Right forelimb (tissue), 1 donor: ENCODE measurements around the gene AGL.
A peak's percentile ranks its signal among the peaks of the same experiment; 100 is the strongest.
"Not testable (repeated sequence)": the region's sequence is repeated elsewhere in the genome, so short reads cannot be mapped to it uniquely, and the experiment has no call there.

Source experiments
- DNase-seq: peaks from one replicate; pipeline ENCODE4 v3.0.0-alpha.2; 2018

AGL gene

GRCh38 chr1:99944192-99944591 is 94.0 kb downstream of the AGL start:
- no peak for DNase-seq

DNA sequence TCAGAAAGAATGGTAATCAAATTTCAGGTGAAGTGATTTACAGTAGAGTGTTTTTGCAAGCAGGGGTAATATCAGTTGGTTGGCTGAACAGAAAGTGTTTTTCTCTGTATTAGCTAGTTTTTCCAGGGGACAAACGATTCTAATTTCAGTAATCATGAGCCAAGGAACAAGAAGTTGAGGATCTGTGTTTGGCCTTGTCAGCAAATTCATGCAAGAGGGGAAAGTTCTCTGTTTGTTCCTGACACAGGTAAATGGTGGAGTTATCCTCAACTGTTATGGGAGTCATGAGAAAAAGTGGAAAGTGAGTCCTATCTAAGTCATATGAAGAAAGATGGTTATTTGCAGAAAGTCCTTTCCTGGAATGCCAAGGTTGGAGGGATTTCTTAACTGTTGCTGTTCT is 95.0 kb downstream of the AGL start:
- DNase-seq: no peak

DNA sequence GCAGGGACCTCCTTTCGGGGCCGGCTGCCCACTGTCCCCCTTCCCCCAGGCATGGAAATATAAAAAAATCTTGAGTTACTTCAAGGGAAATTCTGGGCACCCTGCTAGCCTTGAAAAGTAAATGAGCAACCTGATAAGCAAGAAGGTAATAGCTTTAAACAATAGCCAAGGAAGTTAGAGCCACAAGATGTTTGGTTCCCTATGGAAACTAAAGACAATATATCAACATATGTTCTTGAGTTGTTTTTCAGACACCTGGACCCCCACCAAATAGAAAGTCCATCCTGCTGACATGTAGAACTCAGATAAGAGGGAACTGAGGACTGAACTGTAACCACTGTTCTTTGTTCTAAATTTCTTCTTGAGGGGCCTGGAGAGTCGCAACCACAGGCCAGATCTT is 100.3 kb downstream of the AGL start:
- no peak for DNase-seq

GRCh38 chr1:99952522-99952921 is 102.4 kb downstream of the AGL start:
- DNase-seq: no peak

- no peak for DNase-seq
These were observed 105.2 kb downstream of the AGL start for GRCh38 chr1:99955375-99955774.

DNA sequence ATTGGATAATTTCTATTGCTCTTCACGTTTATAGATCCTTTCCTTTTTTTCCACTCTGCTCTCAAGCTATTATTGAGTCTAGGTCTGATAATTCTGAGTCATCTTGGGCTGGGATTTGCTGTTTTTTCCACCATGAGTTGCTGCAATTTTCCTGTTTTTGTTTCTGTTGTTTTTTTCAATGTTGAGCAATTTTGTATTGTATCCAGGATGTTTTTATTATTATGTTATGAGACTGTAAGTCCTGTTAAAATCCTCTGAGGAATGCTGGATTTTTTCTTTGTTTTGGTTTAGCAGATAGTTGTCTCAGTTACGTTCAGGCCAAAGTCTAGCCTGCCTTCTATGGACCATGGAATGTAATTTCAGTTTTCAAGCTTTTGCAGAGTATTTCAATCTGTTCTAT is 106.6 kb downstream of the AGL start:
- no peak for DNase-seq

DNA sequence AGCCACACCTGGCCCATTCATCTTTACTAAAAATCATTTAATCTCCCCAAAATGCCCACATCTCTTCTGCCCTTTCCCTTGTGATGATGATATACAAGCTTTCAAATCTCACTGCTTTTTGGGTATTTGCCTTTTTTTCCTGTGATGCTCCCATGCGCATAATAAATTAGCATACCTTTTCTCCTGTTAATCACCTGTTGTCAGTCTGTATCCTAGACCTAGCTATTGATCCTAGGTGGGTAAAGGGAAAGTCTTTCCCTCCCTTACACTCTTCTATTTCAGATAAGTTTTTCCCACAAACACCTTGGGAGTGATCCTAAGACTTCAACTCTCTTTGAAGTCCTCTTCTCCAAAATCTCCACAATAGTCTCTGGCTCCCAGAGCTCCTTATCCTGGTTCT is 107.7 kb downstream of the AGL start:
- DNase-seq: no peak

DNA sequence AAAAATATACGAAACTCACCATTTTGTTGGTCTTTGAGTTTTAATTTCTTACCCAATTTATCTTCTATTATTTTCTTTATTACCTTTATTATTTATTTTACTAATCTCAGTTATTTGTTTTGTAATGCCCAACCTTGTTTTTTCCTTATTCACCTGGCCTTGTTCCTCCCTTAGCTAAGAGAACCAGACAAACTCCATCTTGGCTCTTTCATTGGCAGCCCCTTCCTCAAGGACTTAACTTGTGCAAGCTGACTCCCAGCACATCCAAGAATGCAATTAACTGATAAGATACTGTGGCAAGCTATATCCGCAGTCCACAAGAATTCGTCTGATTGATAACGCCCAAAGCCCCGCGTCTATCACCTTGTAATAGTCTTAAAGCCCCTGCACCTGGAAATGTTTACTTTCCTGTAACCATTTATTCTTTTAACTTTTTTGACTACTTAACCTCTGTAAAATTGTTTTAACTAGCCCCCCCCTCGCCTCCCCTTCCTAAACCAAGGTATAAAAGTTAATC is 109.1 kb downstream of the AGL start:
- not testable (repeated sequence) for DNase-seq

DNA sequence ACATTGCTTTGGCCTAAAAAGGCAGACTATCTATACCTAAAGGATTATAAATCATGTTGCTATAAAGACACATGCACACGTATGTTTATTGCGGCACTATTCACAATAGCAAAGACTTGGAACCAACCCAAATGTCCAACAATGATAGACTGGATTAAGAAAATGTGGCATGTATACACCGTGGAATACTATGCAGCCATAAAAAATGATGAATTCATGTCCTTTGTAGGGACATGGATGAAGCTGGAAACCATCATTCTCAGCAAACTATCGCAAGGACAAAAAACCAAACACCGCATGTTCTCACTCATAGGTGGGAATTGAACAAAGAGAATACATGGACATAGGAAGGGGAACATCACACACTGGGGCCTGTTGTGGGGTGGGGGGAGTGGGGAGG is 110.1 kb downstream of the AGL start:
- not testable (repeated sequence) for DNase-seq

GRCh38 chr1:99963041-99963795 is 113.1 kb downstream of the AGL start:
- DNase-seq: no peak

GRCh38 chr1:99964806-99965205 is 114.6 kb downstream of the AGL start:
- DNase-seq: no peak

DNA sequence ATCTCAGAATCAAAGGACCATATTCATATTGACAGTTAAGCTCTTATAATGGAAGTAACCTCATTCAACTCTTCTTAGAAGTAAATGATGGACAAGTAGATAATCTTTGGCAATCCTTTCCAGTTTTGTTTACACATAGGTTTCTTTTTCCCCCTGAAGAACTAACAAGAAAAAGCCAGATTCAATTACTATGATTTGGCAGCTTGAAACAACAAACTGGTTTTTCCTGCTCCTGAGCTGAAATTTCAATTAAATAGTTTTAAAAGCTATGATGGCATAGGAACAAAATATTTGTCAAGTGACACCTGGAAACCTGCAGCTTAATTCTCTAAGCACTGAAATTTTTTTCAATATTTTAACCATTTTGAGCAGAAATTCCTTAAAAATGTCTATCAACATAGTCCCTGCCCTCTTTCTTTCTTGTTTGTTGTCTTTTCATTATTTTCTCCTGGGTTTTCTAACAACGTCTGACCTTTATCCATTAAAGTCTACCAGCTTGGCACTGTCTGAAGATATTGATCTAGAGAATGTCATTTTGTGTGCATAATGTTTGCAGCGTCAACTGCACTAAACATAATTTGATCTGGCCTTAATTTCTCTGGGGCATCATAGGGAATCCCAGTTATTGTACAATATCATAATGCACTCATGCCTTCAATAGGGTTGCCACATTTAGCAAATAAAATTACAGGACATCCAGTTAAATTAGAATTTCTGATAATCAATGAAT is 115.7 kb downstream of the AGL start:
- DNase-seq: no peak

- DNase-seq: no peak
These were observed 118.1 kb downstream of the AGL start for GRCh38 chr1:99968214-99968613.

GRCh38 chr1:99969260-99969728 is 119.1 kb downstream of the AGL start:
- no peak for DNase-seq

- peak; percentile 90 for DNase-seq
These were observed 119.8 kb downstream of the AGL start, which contains the start of gene SLC35A3 for GRCh38 chr1:99969729-99970621. TSS of gene SLC35A3 (plus strand) at chr1:99969996. CDS start at chr1:99993555, 23,559 bp downstream.

- no peak for DNase-seq
These were observed 120.6 kb downstream of the AGL start for GRCh38 chr1:99970713-99971255.

DNA sequence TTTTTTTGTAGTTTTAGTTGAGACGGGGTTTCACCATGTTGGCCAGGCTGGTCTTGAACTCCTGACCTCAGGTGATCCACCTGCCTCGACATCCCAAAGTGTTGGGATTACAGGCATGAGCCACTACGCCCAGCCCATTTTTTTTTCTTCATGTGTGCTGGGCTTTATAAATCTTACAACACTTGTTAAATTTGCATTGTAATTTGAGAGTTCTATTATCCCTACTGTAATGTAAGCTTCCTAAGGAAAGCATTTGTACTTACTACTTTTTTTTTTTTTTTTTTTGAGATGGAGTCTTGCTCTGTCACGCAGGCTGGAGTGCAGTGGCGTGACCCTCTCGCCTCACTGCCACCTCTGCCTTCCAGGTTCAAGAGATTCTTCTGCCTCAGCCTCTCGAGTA is 121.9 kb downstream of the AGL start:
- not testable (repeated sequence) for DNase-seq
